HepG2 (cell line): ENCODE data around the gene TRABD. TPM values are rescaled to one million over a fixed set of nuclear protein-coding genes. Genes with fewer than 3 reads are reported as not detected.

ENCODE experiments used
- ATAC-seq: fragments of 200-7000 bp; cut with Tn5 transposase; 3 replicates; pipeline ENCODE4 v1.9.1; 2020; ENCODE audit warnings: mild to moderate bottlenecking, moderate library complexity
- BruUV-seq: library from RNA; stranded (reverse); fragments of 400-500 nt; replicated peaks from 2 replicates; lab custom pipeline; 2021; lab: Mats Ljungman, UMichigan
- CTCF ChIA-PET: fragments of 300-600 bp; formaldehyde crosslinking; extraction: SDS; loops from one replicate; lab custom pipeline; 2021; ENCODE audit warnings: low total read pairs, inconsistent platforms, low intra/inter-chr PET ratio; lab: Yijun Ruan, JAX
- POLR2A ChIA-PET: fragments of 350-600 bp; sonication (Branson Sonifier 250); formaldehyde crosslinking; loops from one replicate; lab custom pipeline; 2020; ENCODE audit warnings: antibody characterized with exemption, inconsistent platforms; lab: Yijun Ruan, JAX
- DNase-seq: peaks from one replicate; pipeline ENCODE4 v3.0.0-alpha.2; 2015; ENCODE audit warnings: low spot score
- FAIRE-seq: peaks from 3 replicates; lab custom pipeline; 2011; peaks lifted over from hg19 to GRCh38; lab: Jason Lieb, UNC
- H2AFZ ChIP-seq: one replicate; pipeline ENCODE4 v1.6.1; 2011; ENCODE audit warnings: low read length, inconsistent platforms
- H3K27ac ChIP-seq: fragments of 300-600 bp; 3 replicates; pipeline ENCODE4 v1.8.0; 2011; ENCODE audit warnings: mixed run types, mild to moderate bottlenecking, mixed read lengths, low read length, inconsistent platforms; ENCODE audit not compliant: insufficient read depth; ENCODE audit errors: extremely low read length
- H3K27me3 ChIP-seq, 2 experiments: fragments of 200-600 bp in 1 of 2; 2 replicates in 1 of 2; 3 replicates in 1 of 2; pipeline versions ENCODE4 v1.6.0 to v1.8.0; 2011; ENCODE audit warnings: low read length in 2 of 2, mild to moderate bottlenecking in 2 of 2, moderate library complexity in 2 of 2, inconsistent platforms in 1 of 2; ENCODE audit not compliant: insufficient read depth in 2 of 2, control insufficient read depth in 1 of 2
- H3K36me3 ChIP-seq, 2 experiments: fragments of 200-600 bp in 1 of 2; replicated peaks in 1 of 2; 2 replicates in 1 of 2; 3 replicates in 1 of 2; pipeline versions ENCODE4 v1.5.1 to v1.8.0; 2011; ENCODE audit warnings: low read length in 2 of 2, inconsistent platforms in 1 of 2; ENCODE audit not compliant: insufficient read depth in 2 of 2, control insufficient read depth in 1 of 2
- H3K4me1 ChIP-seq: 2 replicates; pipeline ENCODE4 v1.5.1; 2012; ENCODE audit warnings: low read length, inconsistent platforms; ENCODE audit not compliant: insufficient read depth
- H3K4me2 ChIP-seq: 2 replicates; pipeline ENCODE4 v1.6.0; 2011; ENCODE audit warnings: low read depth, low read length, inconsistent platforms
- H3K4me3 ChIP-seq, 3 experiments: fragments of 200-600 bp in 1 of 3; sonication (generic), shearing (Covaris generic) in 1 of 3; replicated peaks in 1 of 3; 2 replicates each; pipeline ENCODE4 v1.5.1; 2011 to 2016; ENCODE audit warnings: low read length in 3 of 3, inconsistent platforms in 2 of 3, low read depth in 2 of 3, mild to moderate bottlenecking in 2 of 3, control low read depth in 1 of 3, mixed read lengths in 1 of 3; ENCODE audit not compliant: insufficient read depth in 1 of 3
- H3K79me2 ChIP-seq: one replicate; pipeline ENCODE4 v1.6.1; 2011; ENCODE audit warnings: low read length, inconsistent platforms; ENCODE audit not compliant: insufficient read depth
- H3K9ac ChIP-seq: 2 replicates; pipeline ENCODE4 v1.6.0; 2011; ENCODE audit warnings: mild to moderate bottlenecking, low read depth, low read length, inconsistent platforms; ENCODE audit not compliant: insufficient read depth
- H3K9me3 ChIP-seq: 2 replicates; pipeline ENCODE4 v1.5.1; 2012; ENCODE audit warnings: mild to moderate bottlenecking, low read length
- H4K20me1 ChIP-seq: 2 replicates; pipeline ENCODE4 v1.6.0; 2011; ENCODE audit warnings: inconsistent platforms, mild to moderate bottlenecking, low read length, moderate library complexity; ENCODE audit not compliant: insufficient read depth
- ISX ChIP-seq: sonication (generic); formaldehyde crosslinking; conservative IDR thresholded peaks from 2 replicates; pipeline ENCODE4 v1.5.0; 2020; ENCODE audit warnings: missing genetic modification reagents
- MAFF ChIP-seq: IDR thresholded peaks from 2 replicates; pipeline ENCODE4 v1.6.1; 2011; ENCODE audit warnings: low read depth, low read length, improper control_type of control experiment
- MLX ChIP-seq: IDR thresholded peaks from 2 replicates; pipeline ENCODE4 v1.6.1; 2016
- MXD4 ChIP-seq: IDR thresholded peaks from 2 replicates; pipeline ENCODE4 v1.6.1; 2016; ENCODE audit warnings: mild to moderate bottlenecking, missing biosample characterization, missing genetic modification reagents
- NFIC ChIP-seq: IDR thresholded peaks from 2 replicates; pipeline ENCODE4 v1.6.1; 2012; ENCODE audit warnings: mild to moderate bottlenecking, low read length, inconsistent platforms
- NFKB2 ChIP-seq: sonication (generic); formaldehyde crosslinking; IDR thresholded peaks from 2 replicates; pipeline ENCODE4 v1.4.0; 2020; ENCODE audit warnings: missing genetic modification reagents, borderline replicate concordance
- TAF15 ChIP-seq: fragments of 200-400 bp; formaldehyde crosslinking; IDR thresholded peaks from one replicate; pipeline ENCODE4 v1.6.1; 2018; ENCODE audit warnings: mild to moderate bottlenecking, low read depth, low read length; ENCODE audit not compliant: poor library complexity, severe bottlenecking
- ZBED4 ChIP-seq: sonication (generic); formaldehyde crosslinking; IDR thresholded peaks from 2 replicates; pipeline ENCODE4 v1.4.0; 2020; ENCODE audit warnings: missing genetic modification reagents, borderline replicate concordance
- ZNF296 ChIP-seq: sonication (generic); formaldehyde crosslinking; conservative IDR thresholded peaks from 2 replicates; pipeline ENCODE4 v1.5.0; 2020; ENCODE audit warnings: mild to moderate bottlenecking, missing genetic modification reagents
- ZNF30 ChIP-seq: sonication (generic); formaldehyde crosslinking; IDR thresholded peaks from 2 replicates; pipeline ENCODE4 v1.5.0; 2020; ENCODE audit warnings: mild to moderate bottlenecking, missing genetic modification reagents
- ZNF354B ChIP-seq: sonication (generic); formaldehyde crosslinking; IDR thresholded peaks from 2 replicates; pipeline ENCODE4 v1.8.0; 2022; ENCODE audit warnings: mild to moderate bottlenecking, missing genetic modification reagents
- ZNF563 ChIP-seq: sonication (generic); formaldehyde crosslinking; IDR thresholded peaks from 2 replicates; pipeline ENCODE4 v1.8.0; 2022; ENCODE audit warnings: mild to moderate bottlenecking, moderate library complexity, missing genetic modification reagents
- ZNF713 ChIP-seq: sonication (generic); formaldehyde crosslinking; IDR thresholded peaks from 2 replicates; pipeline ENCODE4 v1.4.0; 2020; ENCODE audit warnings: mild to moderate bottlenecking, missing genetic modification reagents
- WGBS: methylation state at CpG from one replicate; pipeline ENCODE4 v1.1.6; 2017; ENCODE audit warnings: low lambda C conversion rate; 5-methylcytosine and 5-hydroxymethylcytosine counted together
- in situ Hi-C: cut with HindIII; loops from 2 replicates; pipeline ENCODE4 v1.10.0; 2017; ENCODE audit warnings: low pct_unique_long_range_greater_than_20kb; ENCODE audit not compliant: extremely low pct_ligation_motif_present
- intact Hi-C: fragments of 100-400 bp; cut with micrococcal nuclease; formaldehyde crosslinking; loops from one replicate; pipeline ENCODE4 v1.10.0; 2022; ENCODE audit not compliant: unreplicated experiment
- polyA plus RNA-seq, 8 experiments: library from polyadenylated mRNA; depleted of rRNA in 3 of 8; stranded (reverse) in 7 of 8; unstranded in 1 of 8; fragments of >200 nt; fragmentation: Illumina TruSeq in 4 of 8; extraction: Trizol in 4 of 8; gene quantifications; 2 replicates each; pipeline versions ENCODE4 v1.2.1 to v1.2.3, GENCODE V29; 2011 to 2016; ENCODE audit warnings: low read depth in 4 of 8, missing spikeins in 1 of 8, mixed read lengths in 1 of 8; ENCODE audit not compliant: insufficient read depth in 1 of 8
- total RNA-seq, 5 experiments: library from RNA; depleted of rRNA; stranded (reverse); fragments of >200 nt; fragmentation: Illumina TruSeq; extraction: Trizol; gene quantifications; 2 replicates each; pipeline ENCODE4 v1.2.3, GENCODE V29; 2016; ENCODE audit warnings: low read depth in 1 of 5
- TF ChIP-seq, protein P1 (sequence below): sonication (generic); formaldehyde crosslinking; IDR thresholded peaks from 2 replicates; pipeline ENCODE4 v1.4.0; 2020; ENCODE audit warnings: low read depth, mild to moderate bottlenecking, missing genetic modification reagents

The TRABD gene
- total and polyA plus RNA-seq, 2 of the 13 experiments (the other 11 are each of a cell fraction or from before 2014, with no cell fraction given) = 21.5 to 28.9 TPM

GRCh38 chr22:50232481-50233151, 46.9 kb downstream of the TRABD start:
- H3K27me3 ChIP-seq = no peaks in the 10 kb centered on the region
- H3K36me3 ChIP-seq = peaks cover 12 to 22% of the 10 kb centered on the region in 2 experiments; a peak in 4 of 5 replicates
- FAIRE-seq = no peak

More at GRCh38 chr22:50232481-50233151, 46.9 kb downstream of the TRABD start:
- no peak for DNase-seq
- intact Hi-C loops (no loop called here), in situ Hi-C loops (no loop called here)
- Histone ChIP-seq H3K9ac (no peak overlapping the region), H3K9me3 (no peaks in the 10 kb centered on the region), H2AFZ (no peak overlapping the region), H4K20me1 (peaks cover 6% of the 10 kb centered on the region; the same call in 1 of the 2 replicates), H3K4me1 (no peaks in the 10 kb centered on the region), H3K27ac (no peak overlapping the region), H3K4me3 (no peak overlapping the region)
- POLR2A ChIA-PET = no interaction called here
- no TSS peak for BruUV-seq
- ATAC-seq = no peak
- no peak for TF ChIP-seq NFIC
- TF ChIP-seq, protein P1, sequence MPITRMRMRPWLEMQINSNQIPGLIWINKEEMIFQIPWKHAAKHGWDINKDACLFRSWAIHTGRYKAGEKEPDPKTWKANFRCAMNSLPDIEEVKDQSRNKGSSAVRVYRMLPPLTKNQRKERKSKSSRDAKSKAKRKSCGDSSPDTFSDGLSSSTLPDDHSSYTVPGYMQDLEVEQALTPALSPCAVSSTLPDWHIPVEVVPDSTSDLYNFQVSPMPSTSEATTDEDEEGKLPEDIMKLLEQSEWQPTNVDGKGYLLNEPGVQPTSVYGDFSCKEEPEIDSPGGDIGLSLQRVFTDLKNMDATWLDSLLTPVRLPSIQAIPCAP (CRISPR knock-in tag) = no peak
- no peak for TF ChIP-seq TAF15
- no peak for TF ChIP-seq MAFF
- TF ChIP-seq ZNF354B (CRISPR knock-in tag) = no peak
- TF ChIP-seq ZNF713 (CRISPR knock-in tag) = no peak
- TF ChIP-seq ZBED4 (CRISPR knock-in tag) = no peak
- TF ChIP-seq ZNF296 = no peak
- no peak for TF ChIP-seq NFKB2 (CRISPR knock-in tag)
- TF ChIP-seq MXD4 (CRISPR knock-in tag) = no peak
- no peak for TF ChIP-seq ZNF563 (CRISPR knock-in tag)
- TF ChIP-seq MLX (CRISPR knock-in tag) = no peak
- no peak for TF ChIP-seq ZNF30 (CRISPR knock-in tag)
- TF ChIP-seq ISX (CRISPR knock-in tag) = no peak
- TF ChIP-seq, all 625 proteins: peak for 0
- Histone ChIP-seq H3K4me2 (no peak overlapping the region), H3K79me2 (peaks cover 11% of the 10 kb centered on the region)
- 94% methylated on average over 16 of the region's 20 CpGs for WGBS
- CTCF ChIA-PET = no interaction called here
